GM12892 (cell line): ENCODE results near the gene UBE2O.

ENCODE experiments used
- POLR2A ChIP-seq: IDR thresholded peaks from 2 replicates; pipeline ENCODE4 v1.6.1; 2011; ENCODE audit warnings: low read depth, low read length, control low read depth
- POLR2AphosphoS5 ChIP-seq: IDR thresholded peaks from 2 replicates; pipeline ENCODE4 v1.6.1; 2011; ENCODE audit warnings: low read depth, low read length, control low read depth

GRCh38 chr17:76386966-76387765 lies 65.8 kb downstream of the UBE2O start:
- no peak for TF ChIP-seq POLR2A
- no peak for TF ChIP-seq POLR2AphosphoS5
